Activated T-cell treated with anti-CD3 and anti-CD28 coated beads for 48 hours (primary cell): ENCODE measurements around the gene C1R.

ENCODE experiments used
- DNase-seq: peaks from one replicate; pipeline ENCODE4 v3.0.0-alpha.2; 2020; ENCODE audit warnings: low read depth

The C1R gene

GRCh38 chr12:7092229-7092985, at the start of gene C1R:
Gene C1R (minus strand): TSS chr12:7092445. CDS start chr12:7092388, 57 bp downstream.
- DNase-seq, result peak; percentile 45

GRCh38 chr12:7141351-7142005, 49.2 kb upstream of the C1R start:
- DNase-seq, result no peak

- no peak for DNase-seq
Observed at GRCh38 chr12:7139200-7139599, 47.0 kb upstream of the C1R start.

GRCh38 chr12:7137908-7138307, 45.7 kb upstream of the C1R start:
- DNase-seq, result no peak

- no peak for DNase-seq
Observed at GRCh38 chr12:7136676-7137075, 44.4 kb upstream of the C1R start.

- DNase-seq, result no peak
Observed at GRCh38 chr12:7136071-7136470, 43.8 kb upstream of the C1R start.

- DNase-seq, result no peak
Observed at GRCh38 chr12:7134396-7135166, 42.3 kb upstream of the C1R start.

- DNase-seq, result peak; percentile 10
Observed at GRCh38 chr12:7131502-7131866, 39.2 kb upstream of the C1R start.

- peak; percentile 34 for DNase-seq
Observed at GRCh38 chr12:7130701-7131501, 38.7 kb upstream of the C1R start.

GRCh38 chr12:7129872-7130691, 37.8 kb upstream of the C1R start, which contains the start of gene CLSTN3:
Gene CLSTN3 (plus strand): TSS chr12:7130371. CDS start chr12:7130649, 278 bp downstream.
- peak; percentile 75 for DNase-seq

GRCh38 chr12:7129287-7129871, 37.1 kb upstream of the C1R start:
- no peak for DNase-seq

GRCh38 chr12:7128681-7129286, 36.5 kb upstream of the C1R start, which contains the start of gene RBP5:
Gene RBP5 (minus strand): TSS chr12:7128889. CDS start chr12:7128775, 114 bp downstream.
- DNase-seq, result no peak

- no peak for DNase-seq
Observed at GRCh38 chr12:7127916-7128626, 35.8 kb upstream of the C1R start.

GRCh38 chr12:7125632-7126227, 33.5 kb upstream of the C1R start:
- DNase-seq, result no peak

GRCh38 chr12:7123806-7124522, 31.7 kb upstream of the C1R start:
- DNase-seq, result no peak

GRCh38 chr12:7122811-7123769, 30.8 kb upstream of the C1R start:
- no peak for DNase-seq

GRCh38 chr12:7121324-7121723, 29.1 kb upstream of the C1R start:
- DNase-seq, result no peak
